Trophoblast cell (in vitro differentiated cells and primary cell): Measurements from ENCODE around the gene SHROOM3.

Source experiments
- DNase-seq, 2 donors: peaks; one replicate each; pipeline ENCODE4 v3.0.0-alpha.2; 2016
- H2AFZ ChIP-seq: 2 replicates; pipeline ENCODE4 v1.6.1; 2013; ENCODE audit warnings: low read length, moderate library complexity, mild to moderate bottlenecking; ENCODE audit not compliant: insufficient read depth, poor library complexity
- H2AK5ac ChIP-seq: 2 replicates; pipeline ENCODE4 v1.6.1; 2013; ENCODE audit warnings: mild to moderate bottlenecking, low read length
- H2BK120ac ChIP-seq: 2 replicates; pipeline ENCODE4 v1.6.1; 2013; ENCODE audit warnings: low read length, mild to moderate bottlenecking, moderate library complexity; ENCODE audit not compliant: insufficient read depth, poor library complexity
- H2BK12ac ChIP-seq: 2 replicates; pipeline ENCODE4 v1.6.1; 2013; ENCODE audit warnings: mild to moderate bottlenecking, low read length, moderate library complexity
- H2BK5ac ChIP-seq: 2 replicates; pipeline ENCODE4 v1.6.1; 2013; ENCODE audit warnings: low read length, low read depth, moderate library complexity, mild to moderate bottlenecking; ENCODE audit not compliant: poor library complexity
- H3K14ac ChIP-seq: 2 replicates; pipeline ENCODE4 v1.6.1; 2013; ENCODE audit warnings: mild to moderate bottlenecking, low read length
- H3K18ac ChIP-seq: 2 replicates; pipeline ENCODE4 v1.6.1; 2013; ENCODE audit warnings: mild to moderate bottlenecking, low read length
- H3K23ac ChIP-seq: 2 replicates; pipeline ENCODE4 v1.6.1; 2013; ENCODE audit warnings: low read length
- H3K27ac ChIP-seq: 2 replicates; pipeline ENCODE4 v1.5.1; 2013; ENCODE audit warnings: low read depth, mild to moderate bottlenecking, inconsistent platforms, low read length, moderate library complexity
- H3K27me3 ChIP-seq: 2 replicates; pipeline ENCODE4 v1.6.1; 2013; ENCODE audit warnings: inconsistent platforms, mild to moderate bottlenecking, low read length, moderate library complexity; ENCODE audit not compliant: insufficient read depth
- H3K36me3 ChIP-seq, 2 experiments: 1 replicate in 1 of 2; 2 replicates in 1 of 2; pipeline ENCODE4 v1.6.1; 2013; ENCODE audit warnings: low read length in 2 of 2, mild to moderate bottlenecking in 2 of 2, moderate library complexity in 1 of 2; ENCODE audit not compliant: insufficient read depth in 2 of 2, control insufficient read depth in 1 of 2
- H3K4ac ChIP-seq: 2 replicates; pipeline ENCODE4 v1.6.1; 2013; ENCODE audit warnings: low read depth, mild to moderate bottlenecking, low read length, moderate library complexity
- H3K4me1 ChIP-seq, 2 experiments: 1 replicate in 1 of 2; 2 replicates in 1 of 2; pipeline ENCODE4 v1.6.1; 2013; ENCODE audit warnings: low read length in 2 of 2, mild to moderate bottlenecking in 2 of 2, moderate library complexity in 1 of 2; ENCODE audit not compliant: insufficient read depth in 2 of 2, control insufficient read depth in 1 of 2
- H3K4me2 ChIP-seq: 2 replicates; pipeline ENCODE4 v1.6.1; 2013; ENCODE audit warnings: inconsistent platforms, mild to moderate bottlenecking, low read length, moderate library complexity
- H3K4me3 ChIP-seq: 2 replicates; pipeline ENCODE4 v1.5.1; 2013; ENCODE audit warnings: mild to moderate bottlenecking, low read depth, low read length, inconsistent platforms
- H3K79me1 ChIP-seq: one replicate; pipeline ENCODE4 v1.6.1; 2013; ENCODE audit warnings: low read length
- H3K79me2 ChIP-seq: 2 replicates; pipeline ENCODE4 v1.6.1; 2013; ENCODE audit warnings: low read length, mild to moderate bottlenecking; ENCODE audit not compliant: control insufficient read depth, insufficient read depth, poor library complexity
- H3K9ac ChIP-seq: 2 replicates; pipeline ENCODE4 v1.6.1; 2013; ENCODE audit warnings: mild to moderate bottlenecking, low read length
- H3K9me3 ChIP-seq: 2 replicates; pipeline ENCODE4 v1.6.1; 2013; ENCODE audit warnings: low read depth, mild to moderate bottlenecking, control low read depth, inconsistent platforms, low read length; ENCODE audit not compliant: insufficient read depth
- H4K12ac ChIP-seq: 2 replicates; pipeline ENCODE4 v1.6.1; 2013; ENCODE audit warnings: low read depth, mild to moderate bottlenecking, low read length, moderate library complexity
- H4K8ac ChIP-seq: 2 replicates; pipeline ENCODE4 v1.6.1; 2013; ENCODE audit warnings: low read depth, mild to moderate bottlenecking, low read length, moderate library complexity
- H4K91ac ChIP-seq: one replicate; pipeline ENCODE4 v1.6.1; 2013; ENCODE audit warnings: low read depth, mild to moderate bottlenecking, low read length, moderate library complexity
- WGBS: extraction: QIAGEN DNeasy Blood & Tissue Kit; methylation state at CpG from one replicate; pipeline ENCODE4 v1.1.7; 2013; ENCODE audit warnings: missing lambda C conversion rate; ENCODE audit not compliant: insufficient read length, insufficient coverage; ENCODE audit errors: extremely low coverage; 5-methylcytosine and 5-hydroxymethylcytosine counted together

Gene SHROOM3

GRCh38 chr4:76673362-76673761, 238.3 kb downstream of the SHROOM3 start:
- H4K91ac ChIP-seq = no peak overlapping the region

GRCh38 chr4:76674983-76675382, 240.0 kb downstream of the SHROOM3 start:
- H3K9me3 ChIP-seq = no peaks in the 10 kb centered on the region
- H2BK120ac ChIP-seq = no peak overlapping the region
- no peak overlapping the region for H4K8ac ChIP-seq
- H3K18ac ChIP-seq = no peak overlapping the region
- H3K4me2 ChIP-seq = no peak overlapping the region
- no peak overlapping the region for H2BK5ac ChIP-seq
- H4K91ac ChIP-seq = no peak overlapping the region
- H3K4me1 ChIP-seq = peaks cover 0 to 3% of the 10 kb centered on the region in 2 experiments
- no peak overlapping the region for H4K12ac ChIP-seq
- DNase-seq = no peak
- H3K79me2 ChIP-seq = no peaks in the 10 kb centered on the region
- no peak overlapping the region for H2AK5ac ChIP-seq
- WGBS = no CpG with 5 or more reads among the region's 3 CpGs
- H3K4me3 ChIP-seq = no peak overlapping the region
- H3K27me3 ChIP-seq = no peaks in the 10 kb centered on the region
- no peak overlapping the region for H2AFZ ChIP-seq
- no peak overlapping the region for H3K14ac ChIP-seq
- peaks cover 0 to 3% of the 10 kb centered on the region in 2 experiments for H3K36me3 ChIP-seq
- H3K79me1 ChIP-seq = no peaks in the 10 kb centered on the region
- H3K23ac ChIP-seq = no peak overlapping the region
- H3K27ac ChIP-seq = no peak overlapping the region
- H2BK12ac ChIP-seq = no peak overlapping the region
- no peak overlapping the region for H3K9ac ChIP-seq
- H3K4ac ChIP-seq = no peak overlapping the region

More at GRCh38 chr4:76673362-76673761, 238.3 kb downstream of the SHROOM3 start:
- no peaks in the 10 kb centered on the region for H3K9me3 ChIP-seq
- no peak overlapping the region for H2BK120ac ChIP-seq
- H3K36me3 ChIP-seq = peaks cover 0 to 3% of the 10 kb centered on the region in 2 experiments
- no peak overlapping the region for H3K23ac ChIP-seq
- no peaks in the 10 kb centered on the region for H3K27me3 ChIP-seq
- no peak overlapping the region for H2BK12ac ChIP-seq
- no CpG with 5 or more reads among the region's 1 CpG for WGBS
- H3K9ac ChIP-seq = no peak overlapping the region
- H3K27ac ChIP-seq = no peak overlapping the region
- H3K14ac ChIP-seq = no peak overlapping the region
- DNase-seq = no peak
- no peak overlapping the region for H2AFZ ChIP-seq
- H3K4me1 ChIP-seq = no peaks in the 10 kb centered on the region
- no peak overlapping the region for H3K4me2 ChIP-seq
- no peak overlapping the region for H3K4ac ChIP-seq
- H3K79me1 ChIP-seq = no peaks in the 10 kb centered on the region
- no peak overlapping the region for H3K4me3 ChIP-seq
- no peaks in the 10 kb centered on the region for H3K79me2 ChIP-seq
- no peak overlapping the region for H2AK5ac ChIP-seq
- no peak overlapping the region for H4K12ac ChIP-seq
- no peak overlapping the region for H2BK5ac ChIP-seq
- no peak overlapping the region for H3K18ac ChIP-seq
- H4K8ac ChIP-seq = no peak overlapping the region

DNA sequence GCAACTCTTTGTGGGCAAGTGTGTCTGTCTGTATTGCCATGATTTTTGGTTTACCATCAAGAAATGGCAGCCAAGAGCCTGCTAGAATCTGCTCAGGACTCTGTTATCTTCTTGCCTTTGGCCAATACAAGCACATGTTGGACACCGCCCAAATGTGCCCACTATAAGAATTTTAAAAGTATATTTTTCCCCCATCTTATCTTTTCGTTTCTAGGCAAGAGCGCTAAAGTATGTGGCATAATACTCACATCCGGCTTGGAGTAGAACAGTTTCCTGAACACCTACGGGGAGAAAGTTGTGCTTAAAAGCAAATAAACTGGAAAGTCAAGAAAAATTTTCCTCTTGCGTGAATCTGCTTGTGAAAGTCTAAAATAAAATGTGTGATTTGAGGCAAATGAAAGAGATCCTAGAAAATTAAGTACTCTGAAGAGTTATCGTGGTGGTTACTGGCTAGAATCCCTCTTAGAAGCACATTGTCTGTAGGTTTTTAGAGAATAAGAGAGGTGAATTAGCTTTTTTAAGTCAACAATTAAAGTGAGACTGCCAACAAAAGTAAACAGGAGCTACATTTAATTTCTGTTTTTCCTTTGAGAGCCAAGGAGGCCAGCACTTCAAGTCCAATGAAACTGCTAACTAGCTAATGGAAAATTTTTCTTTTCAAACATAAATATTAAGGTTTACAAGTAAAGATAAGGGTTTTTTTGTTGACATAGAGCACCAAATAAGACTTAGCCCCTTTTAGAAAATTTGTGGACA, 242.7 kb downstream of the SHROOM3 start:
- Histone ChIP-seq H2BK120ac (no peak overlapping the region), H3K4me1 (peaks cover 3 to 5% of the 10 kb centered on the region in 2 experiments)

GRCh38 chr4:76679691-76680090, 244.7 kb downstream of the SHROOM3 start:
- DNase-seq = peak; percentile 67 to 81
- Histone ChIP-seq H3K4me2 (no peak overlapping the region), H3K9ac (no peak overlapping the region), H2BK120ac (no peak overlapping the region), H3K18ac (no peak overlapping the region), H3K27ac (no peak overlapping the region), H3K14ac (no peak overlapping the region), H2AK5ac (no peak overlapping the region), H3K79me2 (no peaks in the 10 kb centered on the region), H3K36me3 (peaks cover 0 to 2% of the 10 kb centered on the region in 2 experiments), H4K12ac (no peak overlapping the region), H3K9me3 (no peaks in the 10 kb centered on the region), H2AFZ (no peak overlapping the region), H4K91ac (no peak overlapping the region), H3K4ac (no peak overlapping the region), H2BK5ac (no peak overlapping the region), H3K27me3 (no peaks in the 10 kb centered on the region), H4K8ac (no peak overlapping the region), H3K23ac (no peak overlapping the region), H3K4me1 (peaks cover 3 to 9% of the 10 kb centered on the region in 2 experiments), H3K79me1 (no peaks in the 10 kb centered on the region), H3K4me3 (no peak overlapping the region), H2BK12ac (no peak overlapping the region)
- WGBS = no CpG with 5 or more reads among the region's 4 CpGs

More for the DNA sequence above, 242.7 kb downstream of the SHROOM3 start:
- no peak overlapping the region for H3K27ac ChIP-seq
- DNase-seq = no peak
- H3K23ac ChIP-seq = no peak overlapping the region
- H3K18ac ChIP-seq = no peak overlapping the region
- H3K4me3 ChIP-seq = no peak overlapping the region
- peaks cover 0 to 4% of the 10 kb centered on the region in 2 experiments for H3K36me3 ChIP-seq
- H2BK12ac ChIP-seq = no peak overlapping the region
- no peak overlapping the region for H4K91ac ChIP-seq
- H3K79me1 ChIP-seq = no peaks in the 10 kb centered on the region
- H3K4ac ChIP-seq = no peak overlapping the region
- no peak overlapping the region for H2AFZ ChIP-seq
- no peaks in the 10 kb centered on the region for H3K27me3 ChIP-seq
- H3K9me3 ChIP-seq = no peaks in the 10 kb centered on the region
- H2BK5ac ChIP-seq = no peak overlapping the region
- H4K8ac ChIP-seq = no peak overlapping the region
- no peak overlapping the region for H3K14ac ChIP-seq
- H3K4me2 ChIP-seq = no peak overlapping the region
- H3K9ac ChIP-seq = no peak overlapping the region
- H2AK5ac ChIP-seq = no peak overlapping the region
- no peak overlapping the region for H4K12ac ChIP-seq
- WGBS = no CpG with 5 or more reads among the region's 7 CpGs
- no peaks in the 10 kb centered on the region for H3K79me2 ChIP-seq
